Measurements from ENCODE around the gene TRIP12. TPM values are rescaled to one million over a fixed set of nuclear protein-coding genes. Genes with fewer than 3 reads are reported as not detected.
"Not testable (repeated sequence)": the region's sequence is repeated elsewhere in the genome, so short reads cannot be mapped to it uniquely, and the experiment has no call there.

Gene TRIP12
- total RNA-seq, 2 donors from 2014 or later, result 179 to 202 TPM

- H3K27me3 Mint-ChIP-seq, result no peaks in the 10 kb centered on the region
- H3K27ac Mint-ChIP-seq, result no peak overlapping the region
- ATAC-seq, result no peak
- H3K9me3 ChIP-seq (ENCODE audit: control insufficient read depth, low read length, poor library complexity, severe bottlenecking), result no peaks in the 10 kb centered on the region
- no peak overlapping the region for H3K4me3 Mint-ChIP-seq
- H3K4me1 Mint-ChIP-seq, result no peaks in the 10 kb centered on the region
- no peak for DNase-seq
- no peaks in the 10 kb centered on the region for H3K36me3 Mint-ChIP-seq (ENCODE audit: low read depth)
Observed at GRCh38 chr2:229937537-229937936, 15.7 kb upstream of the TRIP12 start.

- DNase-seq, result no peak
- Mint-ChIP-seq H3K27me3 (no peaks in the 10 kb centered on the region), H3K27ac (peak overlapping the region; percentile 14), H3K4me1 (peaks cover 3% of the 10 kb centered on the region), H3K36me3 (ENCODE audit: low read depth) (no peaks in the 10 kb centered on the region), H3K4me3 (no peak overlapping the region)
- ATAC-seq, result no peak
- no peaks in the 10 kb centered on the region for H3K9me3 ChIP-seq (ENCODE audit: control insufficient read depth, low read length, poor library complexity, severe bottlenecking)
Observed at GRCh38 chr2:229931241-229931640, 9.4 kb upstream of the TRIP12 start.

- Mint-ChIP-seq H3K4me1 (peaks cover 3% of the 10 kb centered on the region), H3K4me3 (no peak overlapping the region), H3K27me3 (no peaks in the 10 kb centered on the region), H3K27ac (no peak overlapping the region), H3K36me3 (ENCODE audit: low read depth) (no peaks in the 10 kb centered on the region)
- no peaks in the 10 kb centered on the region for H3K9me3 ChIP-seq (ENCODE audit: control insufficient read depth, low read length, poor library complexity, severe bottlenecking)
- ATAC-seq (no peak), DNase-seq (no peak)
Observed at GRCh38 chr2:229930656-229931055, 8.8 kb upstream of the TRIP12 start.

GRCh38 chr2:229927817-229928321, 6.1 kb upstream of the TRIP12 start:
- H3K9me3 ChIP-seq (ENCODE audit: control insufficient read depth, low read length, poor library complexity, severe bottlenecking), result no peaks in the 10 kb centered on the region
- DNase-seq (no peak), ATAC-seq (no peak)
- Mint-ChIP-seq H3K4me3 (no peak overlapping the region), H3K27ac (no peak overlapping the region), H3K27me3 (no peaks in the 10 kb centered on the region), H3K4me1 (peaks cover 5% of the 10 kb centered on the region), H3K36me3 (ENCODE audit: low read depth) (no peaks in the 10 kb centered on the region)

DNA sequence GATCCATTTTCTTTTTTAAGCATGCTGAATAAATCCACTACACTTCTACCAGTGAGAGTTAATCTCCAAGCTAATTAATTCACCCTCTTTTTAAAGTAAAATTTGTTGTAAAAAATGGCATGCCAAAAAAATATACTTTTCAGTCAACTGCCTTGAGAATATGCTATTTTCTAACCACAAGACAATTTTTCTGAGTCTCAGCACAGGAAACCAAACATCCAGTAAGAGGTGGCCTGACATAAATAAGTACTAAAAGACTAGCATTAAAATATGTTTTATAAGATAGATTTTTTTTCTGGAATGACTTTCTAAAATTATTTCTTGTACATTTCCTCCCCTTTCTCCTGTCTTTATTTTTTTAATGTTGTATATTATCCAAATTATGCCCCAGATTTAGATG, 3.4 kb upstream of the TRIP12 start:
- no peaks in the 10 kb centered on the region for H3K27me3 Mint-ChIP-seq
- ATAC-seq (no peak), DNase-seq (no peak)
- H3K9me3 ChIP-seq (ENCODE audit: control insufficient read depth, low read length, poor library complexity, severe bottlenecking), result no peaks in the 10 kb centered on the region
- H3K4me3 Mint-ChIP-seq, result no peak overlapping the region
- peaks cover 2% of the 10 kb centered on the region for H3K36me3 Mint-ChIP-seq (ENCODE audit: low read depth)
- peaks cover 22% of the 10 kb centered on the region for H3K4me1 Mint-ChIP-seq
- H3K27ac Mint-ChIP-seq, result no peak overlapping the region

DNA sequence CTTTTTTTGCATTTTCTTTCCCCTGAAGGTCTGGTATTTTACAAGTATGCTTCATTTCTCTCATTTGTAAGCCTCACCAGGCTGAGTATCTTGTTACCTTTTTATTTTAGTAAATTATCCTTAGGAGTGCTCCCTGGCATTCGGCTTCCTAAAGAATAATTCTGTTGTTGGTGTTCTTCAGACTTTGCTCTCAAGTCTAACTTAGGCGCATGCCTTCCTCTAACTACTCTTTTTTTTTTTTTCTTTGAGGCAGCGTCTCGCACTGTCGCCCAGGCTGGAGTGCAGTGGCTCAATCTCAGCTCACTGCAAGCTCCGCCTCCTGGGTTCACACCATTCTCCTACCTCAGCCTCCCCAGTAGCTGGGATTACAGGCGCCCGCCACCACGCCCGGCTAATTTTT, 2.7 kb upstream of the TRIP12 start:
- peak overlapping the region; percentile 25 for H3K4me3 Mint-ChIP-seq
- H3K9me3 ChIP-seq (ENCODE audit: control insufficient read depth, low read length, poor library complexity, severe bottlenecking); H3K36me3 Mint-ChIP-seq (ENCODE audit: low read depth); DNase-seq; H3K27me3 Mint-ChIP-seq; ATAC-seq: not testable (repeated sequence)
- H3K4me1 Mint-ChIP-seq, result peaks cover 28% of the 10 kb centered on the region
- peak overlapping the region; percentile 24 for H3K27ac Mint-ChIP-seq

- Mint-ChIP-seq H3K4me3 (peak within 1 kb of the TSS; percentile 98), H3K4me1 (peaks cover 37% of the 10 kb centered on the region), H3K27ac (peak within 1 kb of the TSS; percentile 99), H3K36me3 (ENCODE audit: low read depth) (peaks cover 4% of the 10 kb centered on the region), H3K27me3 (no peaks in the 10 kb centered on the region)
- peak; percentile 72 for ATAC-seq
- peak; percentile 75 to 83 (median 78) for DNase-seq
- H3K9me3 ChIP-seq (ENCODE audit: control insufficient read depth, low read length, poor library complexity, severe bottlenecking), result no peaks in the 10 kb centered on the region
Observed at GRCh38 chr2:229922449-229923386, 909 bp upstream of the TRIP12 start, which contains the start of gene FBXO36. Gene FBXO36 (plus strand): TSS chr2:229922503. CDS start chr2:229922514, 11 bp downstream.

DNA sequence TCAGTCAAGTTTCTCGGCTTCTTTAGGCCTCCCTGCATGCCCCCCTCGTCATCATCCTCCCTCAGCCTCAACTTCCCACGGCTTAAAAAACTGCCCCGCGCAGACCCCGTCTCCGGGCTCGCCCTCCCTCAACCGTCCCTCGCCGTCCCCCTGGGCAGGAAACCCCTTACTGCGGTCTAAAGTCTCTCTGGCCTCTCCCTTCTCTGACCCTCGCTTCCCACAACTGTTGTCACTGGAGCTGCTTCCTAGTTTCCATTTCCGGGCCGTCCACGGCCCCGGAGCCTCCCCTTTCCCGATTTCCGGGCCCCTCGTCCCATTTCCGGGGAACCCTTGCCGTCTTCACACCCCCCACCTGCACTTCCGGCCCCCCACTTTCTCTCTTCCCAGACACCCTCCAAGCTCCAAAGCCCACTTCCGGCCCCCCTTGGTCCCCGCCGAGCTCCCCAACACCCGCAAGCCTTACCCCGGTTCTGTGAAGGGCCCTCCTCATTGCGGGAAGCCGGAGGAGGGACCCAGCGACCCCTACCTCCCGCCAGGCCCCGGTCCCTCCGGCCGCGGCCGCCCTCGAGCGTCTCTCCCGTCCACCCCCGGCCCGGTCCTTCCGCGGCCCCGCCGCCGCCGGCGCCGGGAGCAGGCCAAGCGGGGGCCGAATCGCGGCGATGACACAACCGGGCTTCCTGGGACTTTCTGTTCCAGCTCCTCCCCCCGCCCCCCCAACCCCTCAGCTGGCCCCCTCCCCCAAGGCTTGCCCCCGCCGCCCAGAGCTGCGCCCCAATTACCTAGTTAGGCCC, 513 bp downstream of the TRIP12 start:
- peak overlapping the region; percentile 99 for H3K27ac Mint-ChIP-seq
- no peaks in the 10 kb centered on the region for H3K27me3 Mint-ChIP-seq
- peaks cover 39% of the 10 kb centered on the region for H3K4me1 Mint-ChIP-seq
- no peaks in the 10 kb centered on the region for H3K9me3 ChIP-seq (ENCODE audit: control insufficient read depth, low read length, poor library complexity, severe bottlenecking)
- ATAC-seq (peak; percentile 12), DNase-seq (peak in 2 of 3 donors; percentile 50 to 55)
- H3K36me3 Mint-ChIP-seq (ENCODE audit: low read depth), result peaks cover 5% of the 10 kb centered on the region
- peak overlapping the region; percentile 98 for H3K4me3 Mint-ChIP-seq

- Mint-ChIP-seq H3K27ac (peak overlapping the region; percentile 99), H3K4me3 (peak overlapping the region; percentile 98), H3K27me3 (no peaks in the 10 kb centered on the region), H3K36me3 (ENCODE audit: low read depth) (peaks cover 5% of the 10 kb centered on the region), H3K4me1 (peaks cover 45% of the 10 kb centered on the region)
- H3K9me3 ChIP-seq (ENCODE audit: control insufficient read depth, low read length, poor library complexity, severe bottlenecking), result no peaks in the 10 kb centered on the region
- ATAC-seq, result peak; percentile 17
- DNase-seq, result peak in 2 of 3 donors; percentile 18 to 33
Observed at GRCh38 chr2:229920011-229920641, 1.7 kb downstream of the TRIP12 start.

DNA sequence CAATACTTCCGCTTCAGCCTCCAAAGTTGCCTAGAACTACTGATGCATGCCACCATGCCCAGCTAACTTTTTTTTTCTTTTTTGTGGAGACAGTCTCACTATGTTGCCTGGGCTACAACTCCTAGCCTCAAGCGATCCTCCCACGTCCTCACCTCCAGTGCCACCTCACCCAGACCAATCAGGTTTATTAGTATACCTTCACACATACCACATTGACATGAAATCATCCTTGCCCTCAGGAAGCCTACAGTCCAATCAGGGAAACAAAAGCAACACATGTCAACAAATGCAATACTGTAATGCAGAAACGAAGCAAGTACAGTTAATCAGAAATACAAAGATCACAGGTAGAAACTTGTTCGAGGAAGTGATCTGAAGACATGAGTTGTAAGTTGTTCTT, 4.0 kb downstream of the TRIP12 start:
- Mint-ChIP-seq H3K36me3 (ENCODE audit: low read depth) (peaks cover 8% of the 10 kb centered on the region), H3K27me3 (no peaks in the 10 kb centered on the region)

DNA sequence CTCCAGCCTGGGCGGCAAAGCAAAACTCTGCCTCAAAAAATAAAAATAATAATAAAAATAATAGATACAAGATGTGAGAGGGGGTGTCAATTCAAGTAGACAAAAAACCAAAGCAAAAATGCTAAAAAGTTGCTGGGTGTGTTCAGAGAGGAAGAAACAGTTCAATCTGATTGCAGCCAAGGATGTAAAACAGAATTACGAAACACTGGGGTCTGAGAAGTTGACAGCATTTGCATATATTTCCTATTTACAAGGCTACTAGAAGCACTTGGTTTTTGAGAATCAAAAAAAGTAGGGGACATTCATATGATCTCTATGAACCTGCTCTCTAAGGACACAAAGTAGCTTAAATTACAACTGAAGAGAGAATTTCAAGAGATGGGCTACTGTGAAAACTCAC, 7.6 kb downstream of the TRIP12 start:
- Mint-ChIP-seq H3K36me3 (ENCODE audit: low read depth) (peaks cover 6% of the 10 kb centered on the region), H3K27me3 (no peaks in the 10 kb centered on the region), H3K4me3 (no peak overlapping the region), H3K4me1 (peaks cover 45% of the 10 kb centered on the region), H3K27ac (peak overlapping the region; percentile 60)
- no peak for DNase-seq
- no peak for ATAC-seq
- H3K9me3 ChIP-seq (ENCODE audit: control insufficient read depth, low read length, poor library complexity, severe bottlenecking), result no peaks in the 10 kb centered on the region

More for the DNA sequence above, 4.0 kb downstream of the TRIP12 start:
- peaks cover 54% of the 10 kb centered on the region for H3K4me1 Mint-ChIP-seq
- H3K4me3 Mint-ChIP-seq, result no peak overlapping the region
- H3K27ac Mint-ChIP-seq, result no peak overlapping the region
- DNase-seq (no peak), ATAC-seq (no peak)
- H3K9me3 ChIP-seq (ENCODE audit: control insufficient read depth, low read length, poor library complexity, severe bottlenecking), result no peaks in the 10 kb centered on the region

DNA sequence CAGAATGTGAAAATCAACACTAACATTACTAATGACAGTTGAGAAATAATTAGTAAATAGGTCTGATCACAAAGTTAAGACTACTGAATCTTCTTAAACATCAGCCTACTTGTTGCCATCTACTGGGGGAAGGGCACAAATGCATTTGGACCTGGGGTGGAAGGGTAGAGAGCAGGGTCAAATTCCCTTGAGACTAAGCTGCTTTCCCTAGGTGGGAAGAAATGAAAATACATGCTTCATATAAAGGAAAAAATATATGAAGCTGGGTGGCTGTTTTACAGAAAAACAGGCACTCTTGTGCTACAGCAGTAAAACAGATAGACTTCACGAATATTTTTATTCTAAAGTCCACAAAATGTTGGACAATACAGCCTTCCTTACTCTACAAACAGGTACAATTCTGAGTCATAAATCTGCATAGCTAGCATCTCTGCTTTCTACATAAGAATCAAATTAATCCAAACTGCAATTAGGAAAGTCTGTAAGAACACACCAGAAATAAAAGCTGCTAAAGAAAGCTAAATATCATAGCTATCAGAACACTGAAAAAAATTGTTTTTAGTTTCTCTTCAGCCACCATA, 10.9 kb downstream of the TRIP12 start:
- peak overlapping the region; percentile 74 for H3K27ac Mint-ChIP-seq
- ATAC-seq, result peak; percentile 81

More for the DNA sequence above, 10.9 kb downstream of the TRIP12 start:
- Mint-ChIP-seq H3K27me3 (no peaks in the 10 kb centered on the region), H3K36me3 (ENCODE audit: low read depth) (peaks cover 3% of the 10 kb centered on the region), H3K4me3 (no peak overlapping the region), H3K4me1 (peaks cover 31% of the 10 kb centered on the region)
- DNase-seq, result no peak
- H3K9me3 ChIP-seq (ENCODE audit: control insufficient read depth, low read length, poor library complexity, severe bottlenecking), result no peaks in the 10 kb centered on the region

All from T-helper 17 cell (primary cell).